Endometrium (tissue), 2 donors: ENCODE measurements around the gene EIF4A3.

ENCODE experiments used
- FAIRE-seq: peaks from 2 replicates; lab custom pipeline; 2012; peaks lifted over from hg19 to GRCh38; lab: Jason Lieb, UNC
- donor health status: control.
- donor health status: control.

EIF4A3 gene

GRCh38 chr17:80147035-80147822 is at the start of gene EIF4A3:
EIF4A3 (minus strand) TSS chr17:80147128; CDS start chr17:80146961, 167 bp downstream.
- peak; percentile 97 for FAIRE-seq

- no peak for FAIRE-seq
Measured at GRCh38 chr17:80196652-80197051, 49.7 kb upstream of the EIF4A3 start.

DNA sequence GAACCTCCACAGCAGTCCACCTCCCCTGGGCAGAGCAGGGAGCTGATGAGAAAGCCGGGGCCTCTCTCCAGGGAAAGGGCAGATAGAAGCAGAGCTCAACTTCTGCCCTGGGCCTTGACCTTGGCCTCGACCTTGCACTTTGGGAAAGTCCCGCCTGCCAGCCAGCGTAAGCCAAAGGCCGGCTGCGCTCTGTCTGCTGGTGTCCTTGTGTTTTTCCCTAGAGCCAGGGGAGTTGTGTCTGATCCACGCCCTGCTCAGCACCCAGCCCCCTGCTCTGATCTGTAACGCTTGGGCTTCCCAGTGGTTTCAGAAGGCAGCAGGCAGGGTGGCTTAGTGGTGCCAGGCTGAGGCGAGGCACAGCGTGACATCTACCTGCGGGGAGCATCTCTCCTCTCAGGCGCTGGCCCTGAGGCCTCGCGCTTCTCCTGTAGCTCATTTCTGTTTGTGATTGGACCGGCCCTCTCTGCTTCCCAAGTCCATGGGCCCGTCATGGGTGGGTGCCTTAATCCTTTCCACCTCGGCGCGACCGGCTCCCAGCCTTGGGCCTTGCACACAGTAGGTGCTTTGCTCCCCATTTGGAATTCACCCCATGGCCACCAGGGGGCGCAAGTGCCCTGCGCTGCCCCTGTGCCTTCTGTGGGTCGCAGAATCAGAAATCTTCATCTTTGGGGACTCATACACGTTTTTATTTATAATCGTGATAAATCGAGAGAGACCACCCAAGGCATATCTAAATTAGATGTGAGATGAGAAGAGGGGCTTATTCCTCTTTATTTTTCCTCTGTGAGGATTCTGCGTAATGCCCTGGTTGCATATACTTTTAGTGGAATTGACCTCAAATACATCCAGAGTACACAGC is 49.0 kb upstream of the EIF4A3 start:
- no peak for FAIRE-seq

GRCh38 chr17:80195141-80195540 is 48.2 kb upstream of the EIF4A3 start:
- no peak for FAIRE-seq

DNA sequence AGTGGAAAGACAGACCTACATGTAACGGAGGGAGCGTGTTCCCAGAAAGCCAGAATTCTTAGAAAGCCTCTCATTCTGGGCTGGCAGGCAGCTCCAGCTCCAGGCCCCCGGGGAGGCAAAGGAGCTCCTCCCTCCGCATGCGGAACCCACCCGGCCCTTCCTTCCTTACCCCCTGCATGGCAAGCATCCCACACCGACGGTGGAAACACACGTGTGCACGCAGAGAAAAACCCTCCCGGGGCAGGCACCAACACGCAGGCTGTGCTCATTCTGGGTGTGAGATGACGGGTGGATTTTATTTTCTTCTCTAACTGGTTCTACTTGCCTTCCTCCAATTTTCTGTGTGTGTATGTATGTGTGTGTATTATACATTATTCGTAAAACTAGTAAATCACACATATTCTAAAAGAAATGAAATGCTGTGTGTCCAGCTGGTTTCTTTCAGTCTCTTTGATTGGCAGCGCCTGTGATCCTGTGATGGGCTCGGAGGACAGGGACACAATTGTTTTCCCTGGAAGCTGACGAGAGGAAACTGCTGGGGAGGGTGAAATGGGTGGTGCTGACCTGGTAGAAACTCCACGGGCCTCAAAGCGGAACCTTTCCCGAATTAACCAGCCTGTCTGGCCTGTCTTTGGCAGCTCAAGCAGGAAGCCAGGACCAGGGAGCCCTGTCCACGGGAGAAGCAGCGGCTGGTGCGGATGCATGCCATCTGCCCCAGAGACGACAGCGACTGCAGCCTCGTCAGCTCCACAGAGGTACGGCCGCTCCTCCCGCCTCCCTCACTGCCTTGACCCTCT is 45.1 kb upstream of the EIF4A3 start:
- FAIRE-seq, result no peak

- no peak for FAIRE-seq
Measured at GRCh38 chr17:80191192-80191591, 44.3 kb upstream of the EIF4A3 start.

GRCh38 chr17:80190716-80191115 is 43.8 kb upstream of the EIF4A3 start:
- no peak for FAIRE-seq

DNA sequence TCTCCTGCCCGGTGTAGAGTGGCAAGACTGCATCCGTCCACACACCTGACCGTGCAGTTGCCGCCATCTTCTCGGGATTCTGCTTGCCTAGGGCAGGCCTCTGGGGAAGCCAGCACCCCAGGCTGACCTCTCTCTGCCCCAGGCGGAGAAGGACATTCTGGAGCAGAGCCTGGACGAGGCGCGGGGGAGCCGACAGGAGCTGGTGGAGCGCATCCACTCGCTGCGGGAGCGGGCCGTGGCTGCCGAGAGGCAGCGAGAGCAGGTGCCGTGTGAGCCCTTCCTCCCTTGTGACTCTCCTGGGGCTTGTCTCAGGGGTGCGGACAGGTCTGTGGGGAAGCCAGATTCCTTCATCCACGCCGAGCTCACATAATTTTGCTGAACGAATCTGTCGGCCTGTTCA is 42.7 kb upstream of the EIF4A3 start:
- no peak for FAIRE-seq

- no peak for FAIRE-seq
Measured at GRCh38 chr17:80187515-80187941, 40.6 kb upstream of the EIF4A3 start.

DNA sequence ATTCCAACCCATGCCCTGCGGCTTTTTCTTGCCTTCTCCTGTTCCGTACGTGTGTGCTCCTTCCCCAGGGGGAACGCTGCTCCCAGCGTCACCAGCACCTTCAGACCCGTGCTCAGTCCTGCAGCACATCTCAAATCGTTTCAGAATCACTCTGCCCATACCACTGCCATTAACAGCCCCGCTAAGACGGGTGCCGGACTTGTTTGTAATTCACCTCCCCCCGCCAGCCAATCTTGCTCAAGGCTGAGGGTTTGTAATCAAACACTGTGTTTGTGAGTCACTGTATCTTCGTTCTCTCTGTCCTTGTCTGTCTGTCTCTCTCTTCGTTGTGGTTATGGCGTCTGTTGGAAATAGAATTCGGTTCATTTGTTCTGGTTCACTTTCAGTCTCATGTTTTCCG is 40.2 kb upstream of the EIF4A3 start:
- no peak for FAIRE-seq

DNA sequence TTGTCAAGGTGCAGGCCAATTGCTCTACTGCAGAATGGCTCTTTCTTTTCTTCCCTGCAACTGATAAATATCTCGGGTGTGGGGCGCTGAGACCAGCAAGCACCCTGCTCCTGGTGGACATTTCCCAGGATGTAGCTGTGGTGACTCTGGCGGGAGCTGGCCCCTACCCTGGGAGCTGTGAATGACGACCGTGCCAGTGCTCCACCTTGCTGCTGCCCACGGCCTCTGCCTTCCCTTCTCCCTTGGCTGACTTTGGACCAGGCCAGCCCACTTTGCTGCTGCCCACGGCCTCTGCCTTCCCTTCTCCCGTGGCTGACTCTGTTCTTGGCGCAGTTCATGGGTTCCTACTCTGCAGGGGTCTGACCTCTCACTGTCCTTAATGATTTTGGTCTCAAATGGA is 39.0 kb upstream of the EIF4A3 start:
- no peak for FAIRE-seq

- no peak for FAIRE-seq
Measured at GRCh38 chr17:80184423-80184714, 37.4 kb upstream of the EIF4A3 start.

DNA sequence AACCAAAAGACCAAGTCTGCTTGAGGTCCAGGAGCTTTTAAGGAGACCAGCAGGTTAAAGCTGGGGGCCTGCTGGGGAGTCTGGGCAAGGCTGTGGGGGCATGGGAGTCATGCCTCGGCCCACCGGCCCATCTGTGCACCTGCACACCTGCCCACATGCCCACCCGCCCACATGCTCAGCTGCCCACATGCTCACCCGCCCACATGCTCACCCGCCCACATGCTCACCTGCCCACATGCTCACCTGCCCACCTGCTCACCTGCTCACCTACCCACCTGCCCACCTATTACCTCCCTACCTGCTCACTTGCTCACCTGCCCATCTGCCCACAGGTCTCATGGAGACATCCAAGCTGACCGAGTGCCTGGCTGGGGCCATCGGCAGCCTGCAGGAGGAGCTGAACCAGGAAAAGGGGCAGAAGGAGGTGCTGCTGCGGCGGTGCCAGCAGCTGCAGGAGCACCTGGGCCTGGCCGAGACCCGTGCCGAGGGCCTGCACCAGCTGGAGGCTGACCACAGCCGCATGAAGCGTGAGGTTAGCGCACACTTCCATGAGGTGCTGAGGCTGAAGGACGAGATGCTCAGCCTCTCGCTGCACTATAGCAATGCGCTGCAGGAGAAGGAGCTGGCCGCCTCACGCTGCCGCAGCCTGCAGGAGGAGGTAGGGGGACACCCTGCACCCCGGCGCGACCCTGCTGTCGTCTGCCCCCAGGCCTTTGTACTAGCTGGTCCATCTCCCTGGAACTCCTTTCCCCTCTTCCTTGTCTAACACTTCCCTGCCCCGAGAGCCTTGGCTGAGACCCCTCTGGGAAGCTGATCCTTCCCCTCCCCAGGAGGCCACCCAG is 36.9 kb upstream of the EIF4A3 start:
- FAIRE-seq, result no peak

DNA sequence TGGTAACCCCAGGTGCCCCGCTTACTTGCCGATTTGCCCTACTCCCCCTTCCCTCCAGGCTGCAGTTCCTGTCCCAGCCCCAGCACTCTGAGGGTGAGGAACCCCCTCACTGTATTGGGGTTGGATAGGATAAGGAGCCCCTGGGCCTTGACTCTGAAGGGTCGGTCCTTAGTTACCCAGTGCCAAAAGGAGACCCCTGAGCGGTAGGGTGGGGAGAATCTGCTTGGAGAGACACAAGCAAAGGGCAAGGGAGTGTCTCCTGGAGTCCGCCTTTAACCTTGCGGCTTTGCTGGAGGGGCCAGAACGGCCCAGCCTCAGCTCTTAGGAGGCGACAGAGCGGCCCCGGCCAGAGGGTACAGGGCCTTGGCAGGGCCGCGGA is 35.9 kb upstream of the EIF4A3 start:
- no peak for FAIRE-seq

DNA sequence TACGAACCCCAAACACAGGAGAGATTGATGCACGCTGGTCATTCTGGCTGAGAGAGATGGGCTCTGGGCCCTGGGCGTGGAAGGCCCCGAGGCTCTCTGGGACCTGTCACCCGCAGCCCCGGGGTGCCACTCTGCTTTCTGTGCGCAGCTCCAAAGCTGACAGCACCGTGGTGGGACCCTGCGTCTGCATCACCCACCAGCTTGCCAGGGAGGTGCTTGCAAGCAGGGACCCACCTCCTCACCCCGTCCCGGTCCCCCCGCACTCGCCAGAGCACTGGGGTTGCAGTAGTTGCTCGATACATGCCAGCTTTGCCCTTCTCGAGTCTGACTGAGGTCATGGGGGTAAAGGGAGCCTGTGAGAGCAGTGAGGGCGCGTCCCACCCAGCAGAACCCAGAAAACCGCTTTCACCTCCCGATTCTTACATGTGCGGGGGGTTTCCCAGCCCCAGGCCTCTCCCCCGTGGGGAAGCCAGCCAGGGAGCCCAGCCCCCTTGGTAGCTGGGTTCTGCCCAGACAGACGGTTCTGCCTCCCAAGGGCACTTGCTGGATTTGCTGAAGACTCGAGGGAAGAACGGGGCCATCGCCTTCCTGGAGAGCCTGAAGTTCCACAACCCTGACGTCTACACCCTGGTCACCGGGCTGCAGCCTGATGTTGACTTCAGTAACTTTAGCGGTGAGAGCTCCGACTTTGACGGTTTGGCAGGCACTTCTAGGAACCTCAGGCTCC is 35.4 kb upstream of the EIF4A3 start:
- FAIRE-seq, result no peak

GRCh38 chr17:80181431-80181830 is 34.5 kb upstream of the EIF4A3 start:
- FAIRE-seq, result no peak

DNA sequence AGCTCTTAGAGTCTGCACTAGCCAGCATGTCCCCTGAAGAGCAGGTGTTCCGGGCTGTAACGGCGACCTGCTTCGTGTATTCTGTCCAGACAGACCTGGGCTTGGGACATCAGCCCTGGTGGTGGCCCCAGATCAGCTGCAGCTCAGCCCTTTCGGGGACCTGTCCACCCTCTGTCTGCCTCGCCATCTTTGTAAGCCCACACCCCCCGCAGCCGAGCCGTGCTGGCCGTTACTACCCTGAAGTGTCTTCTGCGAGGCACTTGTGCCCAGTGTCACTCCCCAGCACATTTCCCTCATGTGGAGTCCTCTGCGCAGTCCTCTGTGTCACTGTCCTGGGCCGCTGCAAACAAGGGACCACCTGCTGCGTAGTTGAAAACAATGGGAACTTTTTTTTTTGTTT is 33.3 kb upstream of the EIF4A3 start:
- FAIRE-seq, result no peak

DNA sequence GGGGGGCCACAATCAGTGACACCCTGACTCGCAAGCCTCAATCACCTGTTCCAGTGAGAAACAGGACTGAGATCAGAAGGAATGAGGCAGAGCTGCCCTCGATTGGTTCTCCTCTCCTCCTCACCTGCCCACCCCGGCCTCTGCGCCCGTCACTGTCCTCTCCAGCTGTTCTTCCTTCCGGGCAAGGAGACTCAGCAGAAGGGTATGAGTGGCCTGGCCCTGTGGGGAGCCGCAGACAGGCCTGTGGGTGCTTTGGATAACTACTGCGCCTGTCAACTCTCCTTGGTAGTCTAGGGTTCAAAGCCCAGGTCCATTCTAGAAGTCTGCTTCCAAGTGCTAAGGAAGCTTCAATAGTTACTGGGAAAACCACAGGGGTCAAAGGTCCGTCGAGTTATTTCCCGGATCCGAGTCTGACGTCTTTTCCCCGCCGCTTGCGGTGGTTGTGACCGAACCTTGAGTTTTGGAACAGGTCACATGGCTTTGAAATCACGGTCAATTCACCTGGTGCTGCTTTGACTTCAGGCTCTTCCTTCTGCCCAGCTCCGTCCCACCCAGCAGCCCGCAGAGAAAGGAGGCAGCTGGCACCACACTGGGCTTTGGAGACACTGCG is 31.2 kb upstream of the EIF4A3 start:
- FAIRE-seq, result no peak

DNA sequence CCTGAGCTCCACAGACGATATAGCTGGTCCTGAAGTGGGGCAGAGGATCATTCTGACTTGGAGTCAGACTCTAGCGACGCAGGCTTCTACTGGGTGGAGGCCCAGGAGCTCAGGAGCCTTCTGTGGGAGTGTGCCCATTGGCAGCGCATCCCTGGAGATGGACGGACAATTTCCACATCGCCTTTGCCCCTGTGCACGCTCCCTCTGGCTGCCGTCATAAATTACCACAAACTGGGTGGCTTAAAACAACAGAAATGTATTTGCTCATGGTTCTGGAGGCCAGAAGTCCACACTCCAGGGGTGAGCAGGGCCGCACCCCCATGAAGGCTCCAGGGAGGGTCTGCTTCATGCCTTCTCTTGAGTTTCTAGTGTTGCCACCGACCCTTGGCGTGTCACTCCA is 29.8 kb upstream of the EIF4A3 start:
- no peak for FAIRE-seq

- FAIRE-seq, result no peak
Measured at GRCh38 chr17:80173916-80174315, 27.0 kb upstream of the EIF4A3 start.

DNA sequence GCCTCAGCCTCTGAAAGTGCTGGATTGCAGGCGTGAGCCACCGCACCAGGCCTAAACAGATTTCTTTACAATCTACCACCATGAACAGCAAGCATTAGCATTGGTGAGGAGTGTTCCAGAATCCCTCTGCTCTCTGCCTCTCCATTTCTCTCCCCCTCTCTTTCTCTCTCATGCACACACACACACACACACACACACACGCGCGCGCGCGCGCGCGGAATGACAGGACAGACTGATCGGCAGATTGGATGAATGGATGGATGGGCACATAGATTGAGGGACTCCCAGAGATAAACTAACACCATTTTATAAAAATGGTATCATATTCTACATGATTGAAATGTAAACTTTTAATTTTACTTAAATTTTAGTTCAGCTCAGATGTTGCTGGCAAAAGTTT is 26.2 kb upstream of the EIF4A3 start:
- FAIRE-seq, result no peak
